HepG2 (cell line): ENCODE data around the gene KL. TPM values are rescaled to one million over a fixed set of nuclear protein-coding genes. Genes with fewer than 3 reads are reported as not detected.

Experiments
- ATAC-seq: fragments of 200-7000 bp; cut with Tn5 transposase; 3 replicates; pipeline ENCODE4 v1.9.1; 2020; ENCODE audit warnings: mild to moderate bottlenecking, moderate library complexity
- BruUV-seq: library from RNA; stranded (reverse); fragments of 400-500 nt; replicated peaks from 2 replicates; lab custom pipeline; 2021; lab: Mats Ljungman, UMichigan
- CTCF ChIA-PET: fragments of 300-600 bp; formaldehyde crosslinking; extraction: SDS; loops from one replicate; lab custom pipeline; 2021; ENCODE audit warnings: low total read pairs, inconsistent platforms, low intra/inter-chr PET ratio; lab: Yijun Ruan, JAX
- POLR2A ChIA-PET: fragments of 350-600 bp; sonication (Branson Sonifier 250); formaldehyde crosslinking; loops from one replicate; lab custom pipeline; 2020; ENCODE audit warnings: antibody characterized with exemption, inconsistent platforms; lab: Yijun Ruan, JAX
- DNase-seq: peaks from one replicate; pipeline ENCODE4 v3.0.0-alpha.2; 2015; ENCODE audit warnings: low spot score
- FAIRE-seq: peaks from 3 replicates; lab custom pipeline; 2011; peaks lifted over from hg19 to GRCh38; lab: Jason Lieb, UNC
- H2AFZ ChIP-seq: one replicate; pipeline ENCODE4 v1.6.1; 2011; ENCODE audit warnings: low read length, inconsistent platforms
- H3K27ac ChIP-seq: fragments of 300-600 bp; 3 replicates; pipeline ENCODE4 v1.8.0; 2011; ENCODE audit warnings: mixed run types, mild to moderate bottlenecking, mixed read lengths, low read length, inconsistent platforms; ENCODE audit not compliant: insufficient read depth; ENCODE audit errors: extremely low read length
- H3K27me3 ChIP-seq, 2 experiments: fragments of 200-600 bp in 1 of 2; 2 replicates in 1 of 2; 3 replicates in 1 of 2; pipeline versions ENCODE4 v1.6.0 to v1.8.0; 2011; ENCODE audit warnings: low read length in 2 of 2, mild to moderate bottlenecking in 2 of 2, moderate library complexity in 2 of 2, inconsistent platforms in 1 of 2; ENCODE audit not compliant: insufficient read depth in 2 of 2, control insufficient read depth in 1 of 2
- H3K36me3 ChIP-seq, 2 experiments: fragments of 200-600 bp in 1 of 2; replicated peaks in 1 of 2; 2 replicates in 1 of 2; 3 replicates in 1 of 2; pipeline versions ENCODE4 v1.5.1 to v1.8.0; 2011; ENCODE audit warnings: low read length in 2 of 2, inconsistent platforms in 1 of 2; ENCODE audit not compliant: insufficient read depth in 2 of 2, control insufficient read depth in 1 of 2
- H3K4me1 ChIP-seq: 2 replicates; pipeline ENCODE4 v1.5.1; 2012; ENCODE audit warnings: low read length, inconsistent platforms; ENCODE audit not compliant: insufficient read depth
- H3K4me2 ChIP-seq: 2 replicates; pipeline ENCODE4 v1.6.0; 2011; ENCODE audit warnings: low read depth, low read length, inconsistent platforms
- H3K4me3 ChIP-seq, 3 experiments: fragments of 200-600 bp in 1 of 3; sonication (generic), shearing (Covaris generic) in 1 of 3; replicated peaks in 1 of 3; 2 replicates each; pipeline ENCODE4 v1.5.1; 2011 to 2016; ENCODE audit warnings: low read length in 3 of 3, inconsistent platforms in 2 of 3, low read depth in 2 of 3, mild to moderate bottlenecking in 2 of 3, control low read depth in 1 of 3, mixed read lengths in 1 of 3; ENCODE audit not compliant: insufficient read depth in 1 of 3
- H3K79me2 ChIP-seq: one replicate; pipeline ENCODE4 v1.6.1; 2011; ENCODE audit warnings: low read length, inconsistent platforms; ENCODE audit not compliant: insufficient read depth
- H3K9ac ChIP-seq: 2 replicates; pipeline ENCODE4 v1.6.0; 2011; ENCODE audit warnings: mild to moderate bottlenecking, low read depth, low read length, inconsistent platforms; ENCODE audit not compliant: insufficient read depth
- H3K9me3 ChIP-seq: 2 replicates; pipeline ENCODE4 v1.5.1; 2012; ENCODE audit warnings: mild to moderate bottlenecking, low read length
- H4K20me1 ChIP-seq: 2 replicates; pipeline ENCODE4 v1.6.0; 2011; ENCODE audit warnings: inconsistent platforms, mild to moderate bottlenecking, low read length, moderate library complexity; ENCODE audit not compliant: insufficient read depth
- ATF1 ChIP-seq: IDR thresholded peaks from 2 replicates; pipeline ENCODE4 v1.6.1; 2016; ENCODE audit warnings: mild to moderate bottlenecking, control low read depth
- CC2D1A ChIP-seq: sonication (generic); formaldehyde crosslinking; IDR thresholded peaks from 2 replicates; pipeline ENCODE4 v1.8.1; 2023; ENCODE audit warnings: mild to moderate bottlenecking, missing genetic modification reagents
- CTCF ChIP-seq: sonication (generic); formaldehyde crosslinking; IDR thresholded peaks from 2 replicates; pipeline ENCODE4 v1.5.0; 2020; ENCODE audit warnings: mild to moderate bottlenecking, missing genetic modification reagents, moderate library complexity
- EHMT2 ChIP-seq: fragments of 200-600 bp; sonication (generic); IDR thresholded peaks from 2 replicates; pipeline ENCODE4 v1.7.0; 2017; ENCODE audit warnings: antibody characterized with exemption, low read depth, low read length, borderline replicate concordance
- GZF1 ChIP-seq: sonication (generic); formaldehyde crosslinking; IDR thresholded peaks from 2 replicates; pipeline ENCODE4 v1.5.1; 2020; ENCODE audit warnings: mild to moderate bottlenecking, missing genetic modification reagents
- HNF4G ChIP-seq, 2 experiments: sonication (generic) in 1 of 2; formaldehyde crosslinking in 1 of 2; IDR thresholded peaks; 2 replicates each; pipeline versions ENCODE4 v1.4.0 to v1.6.1; 2011 to 2020; ENCODE audit warnings: borderline replicate concordance in 2 of 2, low read depth in 2 of 2, mild to moderate bottlenecking in 2 of 2, low read length in 1 of 2, missing genetic modification reagents in 1 of 2, moderate library complexity in 1 of 2
- HNRNPH1 ChIP-seq: fragments of 200-400 bp; formaldehyde crosslinking; optimal IDR thresholded peaks from 2 replicates; pipeline ENCODE3; 2017; ENCODE audit warnings: mild to moderate bottlenecking, low read depth, low read length
- KMT2B ChIP-seq: IDR thresholded peaks from 2 replicates; pipeline ENCODE4 v1.6.1; 2016; ENCODE audit warnings: missing genetic modification reagents, missing compliant biosample characterization
- RCOR2 ChIP-seq: IDR thresholded peaks from 2 replicates; pipeline ENCODE4 v1.6.1; 2016; ENCODE audit warnings: missing biosample characterization, missing genetic modification reagents
- STAG1 ChIP-seq: sonication (generic); formaldehyde crosslinking; IDR thresholded peaks from 2 replicates; pipeline ENCODE4 v1.4.0; 2020; ENCODE audit warnings: missing genetic modification reagents
- ZNF12 ChIP-seq: sonication (generic); formaldehyde crosslinking; IDR thresholded peaks from 2 replicates; pipeline ENCODE4 v1.5.0; 2020; ENCODE audit warnings: missing genetic modification reagents
- ZNF343 ChIP-seq: sonication (generic); formaldehyde crosslinking; IDR thresholded peaks from 2 replicates; pipeline ENCODE4 v1.4.0; 2020; ENCODE audit warnings: mild to moderate bottlenecking, missing genetic modification reagents
- WGBS: methylation state at CpG from one replicate; pipeline ENCODE4 v1.1.6; 2017; ENCODE audit warnings: low lambda C conversion rate; 5-methylcytosine and 5-hydroxymethylcytosine counted together
- in situ Hi-C: cut with HindIII; loops from 2 replicates; pipeline ENCODE4 v1.10.0; 2017; ENCODE audit warnings: low pct_unique_long_range_greater_than_20kb; ENCODE audit not compliant: extremely low pct_ligation_motif_present
- intact Hi-C: fragments of 100-400 bp; cut with micrococcal nuclease; formaldehyde crosslinking; loops from one replicate; pipeline ENCODE4 v1.10.0; 2022; ENCODE audit not compliant: unreplicated experiment
- polyA plus RNA-seq, 8 experiments: library from polyadenylated mRNA; depleted of rRNA in 3 of 8; stranded (reverse) in 7 of 8; unstranded in 1 of 8; fragments of >200 nt; fragmentation: Illumina TruSeq in 4 of 8; extraction: Trizol in 4 of 8; gene quantifications; 2 replicates each; pipeline versions ENCODE4 v1.2.1 to v1.2.3, GENCODE V29; 2011 to 2016; ENCODE audit warnings: low read depth in 4 of 8, missing spikeins in 1 of 8, mixed read lengths in 1 of 8; ENCODE audit not compliant: insufficient read depth in 1 of 8
- total RNA-seq, 5 experiments: library from RNA; depleted of rRNA; stranded (reverse); fragments of >200 nt; fragmentation: Illumina TruSeq; extraction: Trizol; gene quantifications; 2 replicates each; pipeline ENCODE4 v1.2.3, GENCODE V29; 2016; ENCODE audit warnings: low read depth in 1 of 5
- TF ChIP-seq, protein P1 (sequence below): IDR thresholded peaks from 2 replicates; pipeline ENCODE4 v1.4.0; 2020; ENCODE audit warnings: mild to moderate bottlenecking, missing genetic modification reagents

The KL gene
- total and polyA plus RNA-seq, 2 of the 13 experiments (the other 11 are each of a cell fraction or from before 2014, with no cell fraction given) = not detected

DNA sequence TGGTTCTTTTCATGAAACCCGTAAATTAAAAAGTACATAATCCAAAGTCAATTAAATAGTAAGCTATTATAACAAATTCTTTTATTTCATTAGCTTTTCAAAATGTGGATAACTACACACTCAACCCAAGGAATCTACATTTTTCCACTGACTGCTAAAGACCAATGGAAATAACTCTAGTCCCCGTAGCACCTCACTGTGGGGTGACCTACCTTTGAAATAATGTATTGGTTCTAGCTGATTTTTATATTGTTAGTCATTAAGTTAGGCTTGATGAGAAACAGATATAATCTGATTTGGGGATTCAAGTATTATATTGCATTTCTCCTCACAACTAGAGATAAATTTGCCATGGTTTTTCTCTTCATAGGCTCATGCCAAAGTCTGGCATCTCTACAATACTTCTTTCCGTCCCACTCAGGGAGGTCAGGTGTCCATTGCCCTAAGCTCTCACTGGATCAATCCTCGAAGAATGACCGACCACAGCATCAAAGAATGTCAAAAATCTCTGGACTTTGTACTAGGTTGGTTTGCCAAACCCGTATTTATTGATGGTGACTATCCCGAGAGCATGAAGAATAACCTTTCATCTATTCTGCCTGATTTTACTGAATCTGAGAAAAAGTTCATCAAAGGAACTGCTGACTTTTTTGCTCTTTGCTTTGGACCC, 37.3 kb downstream of the KL start (continued):
- peak; percentile 50; the same call in 1 of the 2 replicates for TF ChIP-seq HNF4G (IDR thresholded peaks at IDR 0.05; ENCODE audit: borderline replicate concordance, low read depth, low read length)
- TF ChIP-seq HNF4G (CRISPR knock-in tag; IDR thresholded peaks at IDR 0.05; ENCODE audit: borderline replicate concordance, low read depth) = no peak
- TF ChIP-seq, protein P1, sequence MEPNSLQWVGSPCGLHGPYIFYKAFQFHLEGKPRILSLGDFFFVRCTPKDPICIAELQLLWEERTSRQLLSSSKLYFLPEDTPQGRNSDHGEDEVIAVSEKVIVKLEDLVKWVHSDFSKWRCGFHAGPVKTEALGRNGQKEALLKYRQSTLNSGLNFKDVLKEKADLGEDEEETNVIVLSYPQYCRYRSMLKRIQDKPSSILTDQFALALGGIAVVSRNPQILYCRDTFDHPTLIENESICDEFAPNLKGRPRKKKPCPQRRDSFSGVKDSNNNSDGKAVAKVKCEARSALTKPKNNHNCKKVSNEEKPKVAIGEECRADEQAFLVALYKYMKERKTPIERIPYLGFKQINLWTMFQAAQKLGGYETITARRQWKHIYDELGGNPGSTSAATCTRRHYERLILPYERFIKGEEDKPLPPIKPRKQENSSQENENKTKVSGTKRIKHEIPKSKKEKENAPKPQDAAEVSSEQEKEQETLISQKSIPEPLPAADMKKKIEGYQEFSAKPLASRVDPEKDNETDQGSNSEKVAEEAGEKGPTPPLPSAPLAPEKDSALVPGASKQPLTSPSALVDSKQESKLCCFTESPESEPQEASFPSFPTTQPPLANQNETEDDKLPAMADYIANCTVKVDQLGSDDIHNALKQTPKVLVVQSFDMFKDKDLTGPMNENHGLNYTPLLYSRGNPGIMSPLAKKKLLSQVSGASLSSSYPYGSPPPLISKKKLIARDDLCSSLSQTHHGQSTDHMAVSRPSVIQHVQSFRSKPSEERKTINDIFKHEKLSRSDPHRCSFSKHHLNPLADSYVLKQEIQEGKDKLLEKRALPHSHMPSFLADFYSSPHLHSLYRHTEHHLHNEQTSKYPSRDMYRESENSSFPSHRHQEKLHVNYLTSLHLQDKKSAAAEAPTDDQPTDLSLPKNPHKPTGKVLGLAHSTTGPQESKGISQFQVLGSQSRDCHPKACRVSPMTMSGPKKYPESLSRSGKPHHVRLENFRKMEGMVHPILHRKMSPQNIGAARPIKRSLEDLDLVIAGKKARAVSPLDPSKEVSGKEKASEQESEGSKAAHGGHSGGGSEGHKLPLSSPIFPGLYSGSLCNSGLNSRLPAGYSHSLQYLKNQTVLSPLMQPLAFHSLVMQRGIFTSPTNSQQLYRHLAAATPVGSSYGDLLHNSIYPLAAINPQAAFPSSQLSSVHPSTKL = peak; percentile 31; the same call in 1 of the 2 replicates
- peak; percentile 88; the same call in 1 of the 2 replicates for TF ChIP-seq GZF1 (CRISPR knock-in tag)
- TF ChIP-seq EHMT2 = peak; percentile 75; the same call in 1 of the 2 replicates
- no peak for TF ChIP-seq RCOR2 (CRISPR knock-in tag)

GRCh38 chr13:33057019-33057780, 41.0 kb downstream of the KL start:
- 26% methylated on average over 9 of the region's 9 CpGs for WGBS
- no peaks in the 10 kb centered on the region for H3K27me3 ChIP-seq
- peak overlapping the region in 1 of 3 experiments; percentile 9; a peak in 1 of 6 replicates for H3K4me3 ChIP-seq
- intact Hi-C loops (no loop called here), in situ Hi-C loops (no loop called here)
- no peaks in the 10 kb centered on the region for H3K79me2 ChIP-seq
- no peaks in the 10 kb centered on the region for H3K9me3 ChIP-seq
- H3K9ac ChIP-seq = peak overlapping the region; percentile 12; the same call in 1 of the 2 replicates
- ChIA-PET CTCF (no interaction called here), POLR2A (no interaction called here)
- H3K4me2 ChIP-seq = peak overlapping the region; percentile 67
- peaks cover 33% of the 10 kb centered on the region for H3K4me1 ChIP-seq
- H3K27ac ChIP-seq = no peak overlapping the region
- peak; percentile 85 for ATAC-seq
- no peaks in the 10 kb centered on the region for H3K36me3 ChIP-seq
- peak; percentile 29 for DNase-seq
- FAIRE-seq = peak; percentile 23
- BruUV-seq = no TSS peak
- no peaks in the 10 kb centered on the region for H4K20me1 ChIP-seq
- no peak for TF ChIP-seq HNRNPH1
- no peak for TF ChIP-seq ZNF343 (CRISPR knock-in tag)
- TF ChIP-seq STAG1 = peak; percentile 26; the same call in 1 of the 2 replicates
- no peak for TF ChIP-seq ATF1 (CRISPR knock-in tag)
- TF ChIP-seq ZNF12 = 0 out of 2 replicates have a peak, but pooled peaks have one; percentile 30
- no peak for TF ChIP-seq KMT2B (CRISPR knock-in tag)
- no peak for TF ChIP-seq CC2D1A (CRISPR knock-in tag)
- TF ChIP-seq CTCF = peak; percentile 23
- peak overlapping the region; percentile 83 for H2AFZ ChIP-seq
